Measurements from ENCODE around the gene CLDN10.

GRCh38 chr13:95573221-95573620, 20.7 kb downstream of the CLDN10 start:
- TF ChIP-seq CTCF (IDR thresholded peaks at IDR 0.05) (no peak), POLR2A (IDR thresholded peaks at IDR 0.05) (no peak)

Measured in esophagus squamous epithelium (tissue), 4 donors.